NT2/D1 (cell line): ENCODE measurements around the gene GCHFR.

ENCODE experiments used
- SUZ12 ChIP-seq: IDR thresholded peaks from 2 replicates; pipeline ENCODE4 v1.6.1; 2011; ENCODE audit not compliant: insufficient read length, insufficient read depth; ENCODE audit errors: extremely low read depth
- YY1 ChIP-seq: IDR thresholded peaks from 2 replicates; pipeline ENCODE4 v1.6.1; 2011; ENCODE audit not compliant: insufficient read length, insufficient read depth
- ZNF274 ChIP-seq: IDR thresholded peaks from 2 replicates; pipeline ENCODE4 v1.6.1; 2011; ENCODE audit warnings: mild to moderate bottlenecking, low read depth, low read length

DNA sequence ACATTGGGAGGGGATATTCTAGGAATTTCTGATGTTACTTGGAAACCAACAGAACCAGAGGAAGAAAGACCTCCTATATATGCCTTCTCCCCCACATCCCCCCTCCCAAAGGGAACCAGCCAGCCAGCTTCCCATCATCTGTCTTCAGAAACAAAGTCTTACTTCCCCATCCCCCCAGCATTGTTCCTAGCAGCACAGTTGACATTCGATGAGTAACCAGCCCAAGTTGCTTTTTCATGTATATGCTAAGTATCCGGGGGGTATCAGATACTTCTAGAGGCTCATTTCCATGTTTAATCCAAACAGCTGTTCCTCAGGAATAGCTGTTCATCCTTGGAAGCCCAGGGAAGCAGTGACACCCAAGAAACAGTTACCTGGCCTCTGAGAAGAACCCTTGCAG lies 24.8 kb upstream of the GCHFR start:
- no peak for TF ChIP-seq SUZ12
- TF ChIP-seq YY1 = no peak
- no peak for TF ChIP-seq ZNF274
